B cell (primary cell): ENCODE results near the gene TNFRSF19. TPM values are rescaled to one million over a fixed set of nuclear protein-coding genes. Genes with fewer than 3 reads are reported as not detected.

Experiments used
- ATAC-seq: fragments of 200-7000 bp; cut with Tn5 transposase; one replicate; pipeline ENCODE4 v1.10.0; 2021; ENCODE audit warnings: low read depth, mild to moderate bottlenecking, moderate number of reproducible peaks, moderate library complexity
- CTCF ChIA-PET: fragments of 350-600 bp; sonication (Branson Sonifier 250); formaldehyde crosslinking; loops from one replicate; lab custom pipeline; 2021; ENCODE audit warnings: antibody characterized with exemption, inconsistent platforms; lab: Charles Lee
- POLR2A ChIA-PET: fragments of 350-600 bp; sonication (Branson Sonifier 250); formaldehyde crosslinking; loops from one replicate; lab custom pipeline; 2021; ENCODE audit warnings: antibody characterized with exemption; lab: Charles Lee
- DNase-seq: peaks from one replicate; pipeline ENCODE4 v3.0.0; 2013
- H2AFZ ChIP-seq: 2 replicates; pipeline ENCODE4 v1.6.1; 2012; ENCODE audit warnings: mild to moderate bottlenecking, low read depth, low read length; ENCODE audit not compliant: insufficient read depth, poor library complexity, severe bottlenecking
- H3K27ac ChIP-seq, 2 donors: 1 replicate in 1 of 2; 2 replicates in 1 of 2; pipeline ENCODE4 v1.5.1; 2012 to 2013; ENCODE audit warnings: low read length in 2 of 2, mild to moderate bottlenecking in 2 of 2, moderate library complexity in 1 of 2
- H3K27me3 ChIP-seq, 4 experiments: fragments of 200-600 bp in 1 of 4; sonication (generic) in 1 of 4; replicated peaks in 1 of 4; 1 replicate in 2 of 4; 2 replicates in 2 of 4; pipeline versions ENCODE4 v1.6.1 to v1.7.0; 2013 to 2016; ENCODE audit warnings: low read length in 3 of 4, mild to moderate bottlenecking in 2 of 4, mixed read lengths in 1 of 4, moderate library complexity in 1 of 4; ENCODE audit not compliant: insufficient read depth in 4 of 4, control insufficient read depth in 3 of 4; ENCODE audit errors: control extremely low read depth in 1 of 4
- H3K36me3 ChIP-seq, 2 experiments: replicated peaks in 1 of 2; 1 replicate in 1 of 2; 2 replicates in 1 of 2; pipeline versions ENCODE4 v1.6.1 to v1.7.1; 2013; ENCODE audit warnings: low read length in 1 of 2; ENCODE audit not compliant: insufficient read depth in 2 of 2, control insufficient read depth in 1 of 2; ENCODE audit errors: control extremely low read depth in 1 of 2, extremely low read depth in 1 of 2
- H3K4me1 ChIP-seq, 2 donors: fragments of 200-600 bp in 1 of 2; sonication (generic) in 1 of 2; 1 replicate in 1 of 2; 2 replicates in 1 of 2; pipeline versions ENCODE4 v1.5.1 to v1.6.1; 2013 to 2017; ENCODE audit warnings: low read length in 2 of 2; ENCODE audit not compliant: control insufficient read depth in 2 of 2, insufficient read depth in 2 of 2
- H3K4me2 ChIP-seq: replicated peaks from 2 replicates; pipeline ENCODE3; 2012; ENCODE audit warnings: mild to moderate bottlenecking, low read depth, low read length; ENCODE audit not compliant: poor library complexity, severe bottlenecking
- H3K4me3 ChIP-seq, 5 experiments: fragments of 200-600 bp in 1 of 5; sonication (generic) in 1 of 5; 1 replicate in 3 of 5; 2 replicates in 2 of 5; pipeline versions ENCODE4 v1.5.1 to v1.7.0; 2011 to 2016; ENCODE audit warnings: low read length in 4 of 5, mild to moderate bottlenecking in 4 of 5, low read depth in 2 of 5, control low read depth in 1 of 5, moderate library complexity in 1 of 5; ENCODE audit not compliant: insufficient read depth in 1 of 5; ENCODE audit errors: control extremely low read depth in 1 of 5, extremely low read depth in 1 of 5
- H3K79me2 ChIP-seq: fragments of 200-600 bp; sonication (generic); one replicate; pipeline ENCODE4 v1.6.0; 2016; ENCODE audit warnings: low read length; ENCODE audit not compliant: control insufficient read depth, insufficient read depth
- H3K9ac ChIP-seq: fragments of 200-600 bp; sonication (generic); 2 replicates; pipeline ENCODE4 v1.6.1; 2017; ENCODE audit warnings: mild to moderate bottlenecking, low read length, moderate library complexity
- H3K9me3 ChIP-seq, 3 donors: one replicate each; pipeline versions ENCODE4 v1.6.1 to v1.7.1; 2013; ENCODE audit warnings: low read length in 2 of 3; ENCODE audit not compliant: control insufficient read depth in 2 of 3, insufficient read depth in 1 of 3; ENCODE audit errors: control extremely low read depth in 1 of 3
- H4K20me1 ChIP-seq: 2 replicates; pipeline ENCODE4 v1.6.0; 2012; ENCODE audit warnings: mild to moderate bottlenecking, low read length; ENCODE audit not compliant: insufficient read depth, control insufficient read depth, poor library complexity, severe bottlenecking
- H3K27ac Mint-ChIP-seq: one replicate; pipeline ENCODE4 v1.8.0; 2021; ENCODE audit warnings: mixed read lengths
- H3K27me3 Mint-ChIP-seq: one replicate; pipeline ENCODE4 v1.8.0; 2021; ENCODE audit warnings: mixed read lengths
- H3K4me1 Mint-ChIP-seq: one replicate; pipeline ENCODE4 v1.8.0; 2021; ENCODE audit warnings: mixed read lengths
- H3K4me3 Mint-ChIP-seq: one replicate; pipeline ENCODE4 v1.8.0; 2021; ENCODE audit warnings: mixed read lengths
- H3K9me3 Mint-ChIP-seq: one replicate; pipeline ENCODE4 v1.8.0; 2022; ENCODE audit warnings: mixed read lengths; ENCODE audit not compliant: insufficient read depth
- CTCF ChIP-seq: fragments of 200-600 bp; IDR thresholded peaks from one replicate; pipeline ENCODE4 v1.8.0; 2022; ENCODE audit warnings: antibody characterized with exemption, mild to moderate bottlenecking
- EZH2 ChIP-seq: IDR thresholded peaks from 2 replicates; pipeline ENCODE4 v1.6.1; 2012; ENCODE audit warnings: borderline replicate concordance, low read depth, mild to moderate bottlenecking, moderate library complexity, low read length; ENCODE audit not compliant: insufficient read depth, poor library complexity, severe bottlenecking
- WGBS: methylation state at CpG from one replicate; pipeline ENCODE4 v1.1.5; 2013; ENCODE audit warnings: missing lambda C conversion rate; ENCODE audit not compliant: insufficient coverage; 5-methylcytosine and 5-hydroxymethylcytosine counted together
- intact Hi-C: fragments of 100-400 bp; cut with micrococcal nuclease; formaldehyde crosslinking; loops from one replicate; pipeline ENCODE4 v1.10.0; 2022
- polyA plus RNA-seq: library from polyadenylated mRNA; depleted of rRNA; stranded (reverse); fragments of >200 nt; gene quantifications from 2 replicates; pipeline ENCODE4 v1.2.3, GENCODE V29; 2012
- total RNA-seq, 2 donors: library from RNA; stranded (reverse); fragments of 120-200 nt in 1 of 2; gene quantifications; 1 replicate in 1 of 2; 2 replicates in 1 of 2; pipeline versions ENCODE4 v1.2.3 to v1.2.4, GENCODE V29; 2013 to 2022

Gene TNFRSF19
- total and polyA plus RNA-seq, 2 donors (not counting 1 experiment from before 2014, with no cell fraction given), result 0.36 TPM; not detected in 1

DNA sequence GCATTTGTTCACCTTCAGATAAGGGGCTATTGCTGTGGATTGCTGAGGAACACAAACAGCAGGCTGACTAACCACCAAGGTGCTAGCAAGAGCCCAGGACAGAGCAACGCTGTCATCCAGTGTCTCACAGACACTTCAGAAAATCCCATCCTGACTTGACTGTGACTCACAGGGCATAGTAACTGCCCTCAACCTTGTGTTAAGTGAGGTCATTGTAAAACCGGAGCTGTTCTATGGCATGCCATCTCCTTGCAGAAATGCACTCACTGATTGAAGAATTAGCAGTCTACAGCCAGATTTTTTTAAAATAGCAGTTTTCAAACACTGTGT is 51.1 kb downstream of the TNFRSF19 start:
- H3K79me2 ChIP-seq, result no peaks in the 10 kb centered on the region
- no peak overlapping the region for H3K9ac ChIP-seq
- TF ChIP-seq CTCF, result no peak
- TF ChIP-seq EZH2, result no peak
- Mint-ChIP-seq H3K4me1 (no peaks in the 10 kb centered on the region), H3K4me3 (no peak overlapping the region), H3K9me3 (no peaks in the 10 kb centered on the region), H3K27me3 (peaks cover 6% of the 10 kb centered on the region), H3K27ac (no peak overlapping the region)
- 83% methylated on average over 2 of the region's 2 CpGs for WGBS
- POLR2A ChIA-PET, result no interaction called here
- H3K27ac ChIP-seq, result no peak overlapping the region
- CTCF ChIA-PET, result no interaction called here
- no peak for ATAC-seq
- H3K9me3 ChIP-seq, result no peaks in the 10 kb centered on the region
- intact Hi-C loops, result no loop called here
- H4K20me1 ChIP-seq, result no peaks in the 10 kb centered on the region
- no peak overlapping the region for H3K4me3 ChIP-seq
- H3K36me3 ChIP-seq, result no peaks in the 10 kb centered on the region
- no peaks in the 10 kb centered on the region for H3K4me1 ChIP-seq
- DNase-seq, result no peak
- peaks cover 0 to 6% (median 0%) of the 10 kb centered on the region in 4 experiments for H3K27me3 ChIP-seq
- H2AFZ ChIP-seq, result no peak overlapping the region
- H3K4me2 ChIP-seq, result no peak overlapping the region

DNA sequence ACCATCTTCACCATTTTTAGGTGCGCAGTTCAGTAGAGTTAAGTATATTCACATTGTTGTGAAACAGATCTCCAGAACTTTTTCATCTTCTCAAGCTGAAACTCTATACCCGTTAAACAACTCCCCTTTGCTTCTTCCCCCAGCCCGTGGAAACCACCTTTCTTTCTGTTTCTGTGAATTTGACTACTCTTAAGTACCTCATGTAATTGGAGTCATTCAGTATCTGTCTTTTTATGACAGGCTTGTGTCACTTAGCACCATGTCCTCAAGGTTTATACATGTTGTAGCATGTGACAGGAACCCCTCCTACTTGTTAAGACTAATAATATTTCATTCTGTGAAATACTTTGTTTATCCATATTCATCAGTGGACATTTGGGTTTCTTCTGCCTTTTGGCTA is 52.8 kb downstream of the TNFRSF19 start:
- ChIA-PET POLR2A (no interaction called here), CTCF (no interaction called here)
- intact Hi-C loops, result no loop called here
- TF ChIP-seq CTCF (no peak), EZH2 (no peak)
- H3K79me2 ChIP-seq, result no peaks in the 10 kb centered on the region
- no peak overlapping the region for H3K27ac ChIP-seq
- DNase-seq (no peak), ATAC-seq (no peak)
- WGBS, result no CpG with 5 or more reads among the region's 3 CpGs
- H3K4me1 ChIP-seq, result no peaks in the 10 kb centered on the region
- H3K9ac ChIP-seq, result no peak overlapping the region
- H3K36me3 ChIP-seq, result no peaks in the 10 kb centered on the region
- no peak overlapping the region for H2AFZ ChIP-seq
- Mint-ChIP-seq H3K9me3 (no peaks in the 10 kb centered on the region), H3K27me3 (peaks cover 9% of the 10 kb centered on the region), H3K27ac (no peak overlapping the region), H3K4me3 (no peak overlapping the region), H3K4me1 (no peaks in the 10 kb centered on the region)
- no peak overlapping the region for H3K4me3 ChIP-seq
- H3K4me2 ChIP-seq, result no peak overlapping the region
- H3K27me3 ChIP-seq, result peaks cover 0 to 6% (median 0%) of the 10 kb centered on the region in 4 experiments
- no peaks in the 10 kb centered on the region for H4K20me1 ChIP-seq
- no peaks in the 10 kb centered on the region for H3K9me3 ChIP-seq
